GOT3 (cell line): ENCODE measurements around the gene CSGALNACT2.
"Not testable (repeated sequence)": the region's sequence is repeated elsewhere in the genome, so short reads cannot be mapped to it uniquely, and the experiment has no call there.

ENCODE experiments used
- DNase-seq: peaks from one replicate; lab custom pipeline; 2025; ENCODE audit warnings: mixed read lengths; lab: John Stamatoyannopoulos, UW

CSGALNACT2 gene

DNA sequence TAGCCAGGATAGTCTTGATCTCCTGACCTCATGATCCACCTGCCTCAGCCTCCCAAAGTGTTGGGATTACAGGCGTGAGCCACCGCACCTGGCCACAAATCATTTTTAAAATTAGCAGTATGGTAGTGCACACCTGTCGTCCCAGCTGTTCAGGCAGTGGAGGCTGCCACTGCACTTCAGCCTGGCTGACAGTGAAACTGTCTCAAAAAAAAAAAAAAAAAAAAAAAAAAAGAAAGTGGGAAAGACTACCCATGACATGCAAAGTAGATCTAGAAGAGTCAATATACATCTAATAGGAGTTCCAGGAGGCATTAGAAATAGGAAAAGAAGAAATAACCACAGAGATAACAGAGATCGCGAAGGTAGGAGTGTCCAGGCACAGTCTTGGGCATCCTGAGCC lies 3.2 kb downstream of the CSGALNACT2 start:
- DNase-seq = no peak

GRCh38 chr10:43145311-43145710 lies 7.1 kb downstream of the CSGALNACT2 start:
- no peak for DNase-seq

DNA sequence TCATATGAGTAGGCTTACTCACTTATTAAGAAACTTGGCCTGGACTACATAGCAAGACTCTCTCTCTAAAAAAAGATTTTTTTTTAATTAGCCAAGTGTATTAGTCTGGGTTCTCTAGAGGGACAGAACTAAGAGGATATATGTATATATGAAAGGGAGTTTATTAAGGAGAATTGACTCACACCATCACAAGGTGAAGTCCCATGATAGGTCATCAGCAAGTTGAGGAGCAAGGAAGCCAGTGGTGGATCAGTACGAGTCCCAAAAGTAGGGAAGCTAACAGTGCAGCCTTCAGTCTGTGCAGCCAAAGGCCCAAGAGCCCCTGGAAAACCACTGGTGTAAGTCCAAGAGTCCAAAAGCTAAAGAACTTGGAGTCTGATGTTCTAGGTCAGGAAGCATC lies 7.7 kb downstream of the CSGALNACT2 start:
- not testable (repeated sequence) for DNase-seq

- no peak for DNase-seq
Observed at GRCh38 chr10:43151371-43151770, 13.1 kb downstream of the CSGALNACT2 start.

- DNase-seq = no peak
Observed at GRCh38 chr10:43153901-43154300, 15.7 kb downstream of the CSGALNACT2 start.

DNA sequence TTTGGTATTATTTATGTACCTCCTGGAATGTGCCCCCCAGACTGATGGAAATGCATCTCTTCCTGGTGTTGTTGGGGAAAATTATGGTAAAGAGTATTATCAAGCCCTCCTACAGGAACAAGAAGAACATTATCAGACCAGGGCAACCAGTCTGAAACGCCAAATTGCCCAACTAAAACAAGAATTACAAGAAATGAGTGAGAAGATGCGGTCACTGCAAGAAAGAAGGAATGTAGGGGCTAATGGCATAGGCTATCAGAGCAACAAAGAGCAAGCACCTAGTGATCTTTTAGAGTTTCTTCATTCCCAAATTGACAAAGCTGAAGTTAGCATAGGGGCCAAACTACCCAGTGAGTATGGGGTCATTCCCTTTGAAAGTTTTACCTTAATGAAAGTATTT lies 17.0 kb downstream of the CSGALNACT2 start:
- DNase-seq = no peak

GRCh38 chr10:43155741-43156140 lies 17.5 kb downstream of the CSGALNACT2 start:
- DNase-seq = no peak

GRCh38 chr10:43156590-43157341 lies 18.5 kb downstream of the CSGALNACT2 start:
- DNase-seq = no peak

- DNase-seq = no peak
Observed at GRCh38 chr10:43158636-43159035, 20.4 kb downstream of the CSGALNACT2 start.

- no peak for DNase-seq
Observed at GRCh38 chr10:43160046-43160920, 22.0 kb downstream of the CSGALNACT2 start.

DNA sequence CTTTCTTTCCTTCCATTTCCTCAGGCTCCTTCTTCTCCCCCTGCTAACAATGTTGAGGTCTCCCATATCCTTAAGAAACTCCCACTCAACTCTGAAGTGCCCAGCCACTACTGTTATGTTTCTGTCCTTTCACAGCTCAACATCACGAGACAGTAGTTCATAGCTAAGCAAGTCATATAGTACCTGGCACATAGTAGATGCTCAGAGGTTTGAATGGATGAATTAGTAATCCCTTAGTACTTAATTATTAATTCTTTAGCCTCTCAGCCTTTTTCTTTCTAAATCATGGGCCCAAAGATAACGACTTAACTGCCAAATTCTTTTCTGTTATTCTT lies 22.6 kb downstream of the CSGALNACT2 start:
- no peak for DNase-seq

- DNase-seq = no peak
Observed at GRCh38 chr10:43162604-43163003, 24.4 kb downstream of the CSGALNACT2 start.

- no peak for DNase-seq
Observed at GRCh38 chr10:43166207-43166879, 28.1 kb downstream of the CSGALNACT2 start.

DNA sequence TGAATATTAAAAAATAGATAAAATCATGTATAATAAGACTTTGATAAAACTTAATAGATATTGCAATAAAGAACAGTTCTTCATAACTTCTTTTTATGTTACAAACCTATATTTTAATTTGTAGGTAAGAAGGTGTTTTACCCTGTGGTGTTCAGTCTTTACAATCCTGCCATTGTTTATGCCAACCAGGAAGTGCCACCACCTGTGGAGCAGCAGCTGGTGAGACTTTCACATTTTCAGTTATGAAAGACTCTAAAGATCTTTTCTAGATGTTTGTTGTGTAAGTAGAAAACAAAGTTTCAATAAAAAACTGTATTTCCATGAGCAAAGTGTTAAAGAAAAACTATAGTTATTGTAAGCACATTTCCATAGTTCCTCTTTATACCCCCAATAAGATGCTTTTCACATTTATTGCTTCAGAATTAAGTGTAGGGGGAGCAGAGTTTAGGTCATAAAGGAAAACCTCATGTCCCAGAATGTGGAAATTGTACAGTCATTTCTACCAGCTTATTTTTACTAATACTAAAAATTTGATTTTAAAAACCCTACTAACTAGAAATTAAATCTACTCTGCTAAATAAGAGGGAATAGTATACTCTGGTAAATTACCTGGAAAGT lies 28.7 kb downstream of the CSGALNACT2 start:
- no peak for DNase-seq

DNA sequence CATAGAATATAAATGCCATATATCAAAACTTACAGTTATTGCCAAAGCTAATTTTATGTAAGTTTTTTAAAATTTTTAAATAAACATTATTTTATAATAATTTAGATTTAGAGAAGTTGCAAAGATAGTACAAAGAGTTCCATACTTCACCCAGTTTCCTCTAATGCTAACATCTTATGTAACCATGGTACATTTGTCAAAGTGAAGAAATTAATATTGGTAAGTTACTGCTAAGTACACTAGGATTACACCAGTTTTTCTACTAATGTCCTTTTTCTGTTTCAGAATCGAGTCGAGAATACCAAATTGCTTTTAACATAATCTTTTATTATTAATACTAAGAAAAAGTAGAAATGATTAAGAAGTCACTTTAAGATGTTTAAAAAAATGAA lies 29.2 kb downstream of the CSGALNACT2 start:
- no peak for DNase-seq

DNA sequence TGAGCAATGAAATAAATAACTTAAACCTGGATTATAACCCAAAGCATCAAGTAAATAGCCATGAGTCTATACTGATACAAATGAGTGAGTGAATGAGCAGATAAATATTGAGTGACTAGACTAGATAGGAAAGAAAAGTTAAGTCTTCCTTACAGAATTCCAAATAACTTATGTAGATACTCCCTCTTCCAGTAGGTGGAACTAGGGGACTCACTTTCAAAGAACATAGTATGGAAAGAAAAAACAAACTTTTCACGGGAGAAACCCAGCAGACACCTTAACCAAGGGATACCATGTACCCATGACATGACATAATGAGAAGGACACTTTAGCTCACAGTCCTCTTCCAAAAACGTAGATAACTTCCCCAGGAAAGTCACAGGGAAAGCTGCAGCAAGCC lies 32.2 kb downstream of the CSGALNACT2 start:
- DNase-seq = no peak

GRCh38 chr10:43172645-43173044 lies 34.4 kb downstream of the CSGALNACT2 start:
- no peak for DNase-seq

DNA sequence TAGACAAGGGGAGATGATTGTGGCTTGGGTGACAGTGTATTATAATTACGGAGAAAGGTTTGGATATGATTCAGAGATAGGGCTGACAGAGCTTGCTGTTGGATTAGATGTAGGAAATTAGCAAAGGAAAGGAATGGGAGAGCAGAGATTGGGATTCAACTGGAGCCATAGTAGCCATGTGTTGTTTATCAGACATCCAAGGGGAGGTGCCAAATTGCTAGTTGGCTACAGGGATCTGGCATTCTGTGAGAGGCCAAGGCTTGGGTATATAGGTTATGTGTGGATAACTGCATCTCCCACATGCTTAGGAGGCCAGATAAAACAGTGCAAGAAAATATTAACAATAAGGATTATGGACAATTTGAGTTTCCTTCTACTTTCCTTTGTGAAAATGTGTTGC lies 34.9 kb downstream of the CSGALNACT2 start:
- no peak for DNase-seq

GRCh38 chr10:43174969-43175368 lies 36.7 kb downstream of the CSGALNACT2 start:
- no peak for DNase-seq

DNA sequence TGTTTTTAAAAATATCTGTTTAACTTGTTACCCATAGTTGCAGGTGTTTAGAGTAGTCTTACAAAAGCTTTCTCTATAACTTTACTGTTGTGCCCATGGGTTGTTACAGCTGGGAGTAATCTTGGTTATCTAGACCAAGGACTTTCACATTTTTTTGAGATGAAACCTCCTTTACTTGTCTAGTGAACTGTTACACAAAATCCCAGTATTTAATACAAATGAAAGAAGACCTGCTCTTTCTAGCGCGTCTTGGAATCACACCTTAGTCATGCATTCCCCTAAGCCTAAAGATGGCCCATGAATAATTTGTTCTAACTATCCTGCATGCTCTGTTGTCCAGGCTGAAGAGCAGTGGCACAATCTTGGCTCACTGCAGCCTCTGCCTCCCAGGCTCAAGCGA lies 38.0 kb downstream of the CSGALNACT2 start:
- DNase-seq = no peak

GRCh38 chr10:43177595-43177994 lies 39.4 kb downstream of the CSGALNACT2 start:
- no peak for DNase-seq

DNA sequence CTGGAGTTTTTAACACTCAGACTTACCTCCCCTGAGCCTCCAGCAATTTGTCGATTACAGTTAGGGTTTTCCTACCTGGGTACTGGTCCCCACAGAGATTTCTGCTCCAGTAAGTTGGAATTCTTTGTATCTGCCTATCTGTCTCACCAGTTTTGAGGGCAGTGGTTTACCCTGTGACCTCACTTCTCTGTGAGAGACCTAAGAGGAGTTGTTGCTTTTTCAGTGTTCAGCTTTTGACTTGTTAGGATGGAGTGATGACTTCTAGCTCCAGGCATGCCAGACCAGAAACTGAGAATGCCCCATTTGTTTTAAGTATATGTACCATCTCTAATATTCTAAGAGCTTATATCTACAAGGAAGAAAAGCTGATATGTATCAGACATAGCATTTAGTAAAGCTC lies 42.9 kb downstream of the CSGALNACT2 start:
- DNase-seq = no peak
